Middle frontal gyrus (tissue), 1 donor: ENCODE measurements around the gene LPP.

ENCODE experiments used
- DNase-seq: peaks from one replicate; pipeline ENCODE4 v3.0.0-alpha.2; 2015; ENCODE audit warnings: low spot score; ENCODE audit errors: extremely low spot score

Gene LPP

GRCh38 chr3:188819939-188820338, 666.0 kb downstream of the LPP start:
- DNase-seq = no peak

- no peak for DNase-seq
These were observed 668.0 kb downstream of the LPP start for GRCh38 chr3:188822004-188822403.

- no peak for DNase-seq
These were observed 668.5 kb downstream of the LPP start for GRCh38 chr3:188822411-188822810.

GRCh38 chr3:188824566-188824965, 670.6 kb downstream of the LPP start:
- no peak for DNase-seq

GRCh38 chr3:188825901-188826300, 671.9 kb downstream of the LPP start:
- DNase-seq = no peak

GRCh38 chr3:188826574-188826973, 672.6 kb downstream of the LPP start:
- DNase-seq = no peak

GRCh38 chr3:188827103-188827502, 673.1 kb downstream of the LPP start:
- no peak for DNase-seq

- DNase-seq = no peak
These were observed 673.6 kb downstream of the LPP start for GRCh38 chr3:188827576-188827975.

- no peak for DNase-seq
These were observed 675.2 kb downstream of the LPP start for GRCh38 chr3:188829130-188829529.

GRCh38 chr3:188829576-188829975, 675.6 kb downstream of the LPP start:
- no peak for DNase-seq

- DNase-seq = no peak
These were observed 676.9 kb downstream of the LPP start for GRCh38 chr3:188830893-188831292.

GRCh38 chr3:188832146-188832545, 678.2 kb downstream of the LPP start:
- no peak for DNase-seq

GRCh38 chr3:188832961-188833721, 679.2 kb downstream of the LPP start:
- DNase-seq = no peak

- no peak for DNase-seq
These were observed 680.4 kb downstream of the LPP start for GRCh38 chr3:188834349-188834748.

- DNase-seq = no peak
These were observed 685.3 kb downstream of the LPP start for GRCh38 chr3:188839187-188839695.

- no peak for DNase-seq
These were observed 686.3 kb downstream of the LPP start for GRCh38 chr3:188840290-188840689.

- DNase-seq = no peak
These were observed 687.9 kb downstream of the LPP start for GRCh38 chr3:188841906-188842305.

GRCh38 chr3:188842639-188843038, 688.7 kb downstream of the LPP start:
- no peak for DNase-seq

- no peak for DNase-seq
These were observed 690.1 kb downstream of the LPP start for GRCh38 chr3:188844096-188844495.

- DNase-seq = no peak
These were observed 691.6 kb downstream of the LPP start for GRCh38 chr3:188845514-188845913.

GRCh38 chr3:188848947-188849346, 695.0 kb downstream of the LPP start:
- DNase-seq = no peak

GRCh38 chr3:188853856-188854771, 700.2 kb downstream of the LPP start:
- DNase-seq = peak; percentile 37
